Frontal cortex (tissue), 4 donors: ENCODE results near the gene TMEM220. TPM values are rescaled to one million over a fixed set of nuclear protein-coding genes. Genes with fewer than 3 reads are reported as not detected.
"Not testable (repeated sequence)": the region's sequence is repeated elsewhere in the genome, so short reads cannot be mapped to it uniquely, and the experiment has no call there.

Experiments used
- DNase-seq, 2 donors: peaks; one replicate each; pipeline ENCODE4 v3.0.0; 2012; ENCODE audit warnings: low spot score in 2 of 2
- FAIRE-seq: peaks from 2 replicates; lab custom pipeline; 2012; peaks lifted over from hg19 to GRCh38; lab: Jason Lieb, UNC
- total RNA-seq: library from RNA; depleted of rRNA; stranded (reverse); fragments of >200 nt; gene quantifications from one replicate; pipeline ENCODE4 v1.2.3, GENCODE V29; 2014
- donor health status: control.
- donor health status: control.
- donor health status: control.

The TMEM220 gene
- total RNA-seq, 1 donor from 2014 or later = 1.2 TPM

DNA sequence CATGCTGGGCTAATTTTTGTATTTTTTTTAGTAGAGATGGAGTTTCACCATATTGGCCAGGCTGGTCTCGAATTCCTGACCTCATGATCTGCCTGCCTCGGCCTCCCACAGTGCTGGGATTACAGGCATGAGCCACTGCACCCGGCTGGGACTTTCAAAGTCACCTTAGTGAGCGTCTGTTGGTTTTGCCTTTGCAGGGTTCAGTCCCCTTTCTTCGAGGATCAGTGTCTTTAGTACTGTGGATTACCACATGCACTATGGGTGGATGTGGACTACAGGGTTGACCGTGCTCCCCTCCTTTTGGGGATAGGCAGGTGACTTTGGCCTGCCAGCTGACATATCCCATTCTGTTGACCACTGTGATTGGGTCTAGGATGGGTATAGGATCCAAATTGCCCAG, 2.3 kb upstream of the TMEM220 start:
- DNase-seq, FAIRE-seq: not testable (repeated sequence)

- FAIRE-seq (no peak), DNase-seq (no peak)
These were observed 1.6 kb upstream of the TMEM220 start for GRCh38 chr17:10731408-10731879.

- FAIRE-seq = not testable (repeated sequence)
These were observed 424 bp upstream of the TMEM220 start for GRCh38 chr17:10730247-10730646.

DNA sequence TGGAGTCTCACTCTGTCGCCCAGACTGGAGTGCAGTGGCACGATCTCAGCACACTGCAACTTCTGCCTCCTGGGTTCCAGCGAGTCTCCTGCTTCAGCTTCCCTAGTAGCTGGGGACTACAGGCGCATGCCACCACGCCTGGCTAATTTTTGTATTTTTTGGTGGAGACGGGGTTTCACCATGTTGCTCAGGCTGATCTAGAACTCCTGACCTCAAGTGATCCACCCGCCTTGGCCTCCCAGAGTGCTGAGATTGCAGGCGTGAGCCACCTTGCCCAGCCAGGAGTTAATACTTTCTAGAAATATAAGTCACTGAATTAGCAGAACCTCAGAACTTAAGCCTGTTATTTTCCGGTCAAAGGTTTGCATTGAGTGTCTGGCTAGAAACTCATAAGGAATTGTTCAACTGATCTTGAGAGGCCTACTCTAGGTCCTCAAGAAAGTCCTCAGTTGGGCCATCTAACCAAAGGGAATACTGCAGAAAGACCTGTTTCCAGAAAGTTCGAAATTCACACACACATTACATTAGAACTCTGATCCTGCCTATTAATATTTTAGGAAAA, 1.4 kb downstream of the TMEM220 start:
- DNase-seq (no peak), FAIRE-seq (no peak)

More at GRCh38 chr17:10730247-10730646, 424 bp upstream of the TMEM220 start:
- not testable (repeated sequence) for DNase-seq

GRCh38 chr17:10727192-10727591, 2.6 kb downstream of the TMEM220 start:
- no peak for FAIRE-seq
- DNase-seq = no peak

DNA sequence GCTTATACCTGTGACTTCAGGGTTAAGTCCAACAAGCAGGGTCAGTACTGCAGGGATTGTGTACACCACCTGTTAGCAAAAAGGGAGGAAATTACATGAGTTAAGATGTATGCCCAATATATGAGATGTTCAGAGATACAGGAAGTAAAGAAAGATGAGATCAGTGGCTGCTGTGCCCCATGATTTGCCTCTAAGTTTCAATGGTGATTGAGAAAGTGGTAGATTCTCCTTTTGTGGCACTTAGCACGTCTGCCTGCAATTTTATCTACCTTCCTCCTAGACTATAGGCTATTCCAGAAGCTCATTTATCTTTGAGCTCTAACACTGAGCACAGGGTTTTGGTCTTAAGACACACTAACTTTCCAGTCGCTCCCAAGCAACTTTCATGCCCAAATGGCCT, 3.6 kb downstream of the TMEM220 start:
- DNase-seq (no peak), FAIRE-seq (no peak)

GRCh38 chr17:10725262-10725661, 4.6 kb downstream of the TMEM220 start:
- FAIRE-seq (no peak), DNase-seq (no peak)

GRCh38 chr17:10724546-10725195, 5.2 kb downstream of the TMEM220 start:
- DNase-seq = no peak
- FAIRE-seq = no peak

DNA sequence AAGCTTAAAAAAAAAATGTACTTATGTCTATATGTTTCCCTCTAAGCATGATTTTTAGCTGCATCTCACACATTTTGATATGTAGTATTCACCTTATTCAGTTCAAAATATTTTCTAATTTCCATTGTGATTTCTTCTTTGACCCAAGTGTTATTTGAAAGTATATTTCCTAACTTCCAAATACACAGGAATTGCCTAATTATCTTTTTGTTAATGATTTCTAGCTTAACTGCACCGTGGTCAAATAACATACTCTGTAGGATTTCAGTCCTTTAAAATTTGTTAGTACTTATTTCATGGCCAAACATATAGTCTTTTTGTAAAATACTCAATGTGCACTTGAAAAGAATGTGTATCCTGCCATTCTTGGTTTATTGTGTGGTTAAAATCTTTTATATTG, 11.3 kb downstream of the TMEM220 start:
- FAIRE-seq = no peak
- DNase-seq = no peak

DNA sequence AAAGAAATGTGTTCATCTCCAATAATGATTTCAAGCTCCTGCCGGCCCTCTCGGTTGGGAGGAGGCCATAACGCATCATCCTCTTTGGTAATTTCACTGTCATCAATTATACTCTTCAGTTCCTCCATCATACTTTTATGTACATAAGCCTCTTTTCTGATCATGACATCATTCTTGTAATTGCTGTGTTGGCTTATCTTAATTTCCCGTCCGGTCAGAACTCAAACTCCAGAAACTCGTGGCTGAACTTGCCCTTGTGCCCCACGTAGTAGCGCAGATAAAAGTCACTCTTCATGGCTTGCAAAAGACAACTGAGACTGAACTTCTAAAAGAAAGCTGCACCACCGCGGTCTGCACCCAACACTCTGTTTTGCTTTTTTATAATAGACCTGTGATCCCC, 13.6 kb downstream of the TMEM220 start:
- no peak for FAIRE-seq
- DNase-seq = no peak

- DNase-seq (no peak), FAIRE-seq (no peak)
These were observed 16.5 kb downstream of the TMEM220 start for GRCh38 chr17:10713318-10713717.

- DNase-seq = no peak
These were observed 24.1 kb downstream of the TMEM220 start for GRCh38 chr17:10705727-10706126.

GRCh38 chr17:10702574-10702973, 27.2 kb downstream of the TMEM220 start:
- no peak for FAIRE-seq
- no peak for DNase-seq

More at GRCh38 chr17:10705727-10706126, 24.1 kb downstream of the TMEM220 start:
- FAIRE-seq = no peak

GRCh38 chr17:10699856-10700255, 30.0 kb downstream of the TMEM220 start:
- FAIRE-seq (no peak), DNase-seq (no peak)

DNA sequence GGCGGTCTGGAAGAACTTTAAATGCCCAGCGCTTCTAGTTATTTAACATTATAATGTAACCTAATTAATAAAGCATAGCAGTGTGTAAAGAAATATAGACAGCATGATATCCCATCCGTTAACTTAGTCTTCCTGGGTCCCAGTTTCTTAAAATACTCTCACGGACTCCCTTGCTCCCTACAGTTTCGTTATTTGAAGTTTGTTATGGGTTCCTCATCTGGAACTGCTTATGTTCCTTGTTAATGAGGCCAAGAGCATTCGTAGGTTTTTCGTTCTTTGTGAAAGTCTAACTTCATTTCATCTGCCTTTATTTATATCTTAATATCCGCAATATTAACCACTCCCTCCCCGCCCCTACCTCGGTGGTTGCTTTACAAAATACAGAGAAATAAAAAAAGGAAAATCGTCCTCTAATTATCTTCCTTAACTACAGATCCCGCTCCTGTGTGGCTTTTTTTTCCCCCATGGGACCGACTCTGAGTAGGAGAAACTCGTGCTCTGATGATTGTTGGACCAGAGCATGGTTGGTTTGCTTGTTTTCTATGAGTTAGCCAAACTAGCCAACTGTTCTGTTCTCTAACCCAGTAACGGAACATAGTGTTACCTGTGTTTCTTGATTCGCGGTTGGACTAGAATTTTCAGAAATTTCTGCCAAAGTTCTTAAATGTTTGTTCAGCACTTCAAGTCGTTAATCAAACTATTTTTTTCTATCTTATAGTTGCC, 31.6 kb downstream of the TMEM220 start:
- no peak for FAIRE-seq
- DNase-seq = peak; percentile 13 to 24

- DNase-seq = peak; percentile 92
- no peak for FAIRE-seq
These were observed 32.4 kb downstream of the TMEM220 start, which contains the start of the genes ADPRM and SCO1 for GRCh38 chr17:10697092-10698081. Gene ADPRM, plus strand, starts transcription at chr17:10697594. Its CDS starts 7,333 bp downstream, at chr17:10704927. Gene SCO1, minus strand, starts transcription at chr17:10697533. Its CDS starts 26 bp downstream, at chr17:10697507.

GRCh38 chr17:10695875-10696407, 33.9 kb downstream of the TMEM220 start:
- not testable (repeated sequence) for FAIRE-seq, DNase-seq

DNA sequence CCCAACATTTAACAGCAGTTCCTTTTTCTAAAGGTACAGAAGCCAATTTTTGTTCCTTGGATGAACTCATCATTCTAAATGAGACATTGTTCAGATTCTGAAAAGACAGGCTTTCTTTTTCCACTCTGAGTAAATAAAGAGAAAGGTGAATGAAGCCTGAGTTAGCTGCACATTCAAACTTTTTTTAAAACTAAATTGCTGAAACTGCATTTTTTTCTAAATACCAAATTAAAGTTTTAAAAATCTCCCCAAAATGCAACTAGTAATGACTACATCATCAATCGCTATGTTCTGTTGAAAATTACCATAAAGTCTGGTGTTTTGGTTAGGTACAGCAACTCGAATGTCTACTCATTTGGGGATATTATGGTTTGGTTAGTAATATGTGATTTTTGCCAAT, 42.3 kb downstream of the TMEM220 start:
- no peak for FAIRE-seq
- DNase-seq = no peak

DNA sequence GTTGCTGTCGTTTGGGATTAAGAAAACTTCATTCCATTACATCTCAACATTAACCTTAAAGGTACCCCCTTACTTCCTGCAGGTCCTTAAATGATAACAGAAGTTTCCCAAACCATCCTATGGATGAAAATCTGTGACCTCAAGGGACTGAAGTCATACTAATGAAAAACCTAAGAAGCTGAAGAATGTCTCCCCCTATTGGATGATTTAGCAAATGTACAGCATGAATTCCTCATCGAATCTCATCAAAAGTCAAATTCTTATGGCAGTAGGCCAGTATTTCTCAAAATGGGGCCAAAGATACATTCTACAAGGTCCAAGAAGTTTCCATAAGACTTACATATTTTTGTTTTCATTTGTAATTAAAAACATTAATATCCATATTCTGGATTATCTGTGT, 46.0 kb downstream of the TMEM220 start:
- DNase-seq (no peak), FAIRE-seq (no peak)
